ENCODE results near the gene MRNIP. TPM values are rescaled to one million over a fixed set of nuclear protein-coding genes. Genes with fewer than 3 reads are reported as not detected.

Gene MRNIP
- total RNA-seq (2022; extraction: Qiagen RNA extraction; ENCODE audit: low read depth): 15.8 to 22.9 TPM (median 20.0 TPM) in 5 replicates

DNA sequence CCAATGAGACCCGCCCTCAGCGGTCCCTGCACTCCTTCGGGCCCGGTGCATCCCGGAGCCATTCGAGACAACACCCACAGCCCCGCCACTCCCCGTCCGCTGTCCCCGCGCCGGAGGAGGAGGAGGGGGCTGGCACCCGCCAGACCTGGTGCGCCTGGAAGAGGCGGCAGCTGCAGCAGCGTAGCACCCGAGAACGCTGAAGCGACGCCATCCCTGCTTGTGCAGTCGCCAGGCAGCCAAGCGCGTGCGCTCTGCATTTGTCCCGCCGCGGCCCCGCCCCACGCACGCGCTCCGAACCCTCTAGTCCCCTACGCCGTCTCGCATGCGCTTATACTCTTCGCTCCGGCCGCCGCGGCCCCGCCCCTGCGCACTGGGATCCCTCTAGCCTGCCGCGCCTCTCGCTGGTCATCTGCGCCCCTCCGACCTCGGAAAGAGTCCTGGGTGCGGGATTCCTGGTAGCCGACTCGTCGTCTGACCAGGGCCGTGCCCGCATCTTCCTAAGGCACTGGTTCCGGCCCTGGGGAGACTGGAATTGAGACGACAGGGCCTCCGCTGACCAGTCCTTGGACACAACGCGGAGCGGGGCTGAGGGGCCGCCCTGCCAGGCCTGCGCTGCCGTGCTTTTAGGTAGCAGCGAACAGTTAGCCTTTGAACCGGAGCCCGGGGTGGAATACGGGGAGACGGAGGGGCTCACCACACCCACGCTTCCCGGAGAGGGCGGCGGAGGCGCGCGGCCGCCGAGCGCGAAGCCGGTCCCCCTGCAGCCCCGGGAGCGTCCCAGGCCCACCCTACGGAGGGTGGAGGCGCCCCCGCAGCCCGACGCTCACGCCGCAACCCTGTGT lies at the start of gene MRNIP:
MRNIP (minus strand) TSS at position 232 of the 842 bp plus-strand sequence; CDS start at position 211, 21 bp downstream.

DNA sequence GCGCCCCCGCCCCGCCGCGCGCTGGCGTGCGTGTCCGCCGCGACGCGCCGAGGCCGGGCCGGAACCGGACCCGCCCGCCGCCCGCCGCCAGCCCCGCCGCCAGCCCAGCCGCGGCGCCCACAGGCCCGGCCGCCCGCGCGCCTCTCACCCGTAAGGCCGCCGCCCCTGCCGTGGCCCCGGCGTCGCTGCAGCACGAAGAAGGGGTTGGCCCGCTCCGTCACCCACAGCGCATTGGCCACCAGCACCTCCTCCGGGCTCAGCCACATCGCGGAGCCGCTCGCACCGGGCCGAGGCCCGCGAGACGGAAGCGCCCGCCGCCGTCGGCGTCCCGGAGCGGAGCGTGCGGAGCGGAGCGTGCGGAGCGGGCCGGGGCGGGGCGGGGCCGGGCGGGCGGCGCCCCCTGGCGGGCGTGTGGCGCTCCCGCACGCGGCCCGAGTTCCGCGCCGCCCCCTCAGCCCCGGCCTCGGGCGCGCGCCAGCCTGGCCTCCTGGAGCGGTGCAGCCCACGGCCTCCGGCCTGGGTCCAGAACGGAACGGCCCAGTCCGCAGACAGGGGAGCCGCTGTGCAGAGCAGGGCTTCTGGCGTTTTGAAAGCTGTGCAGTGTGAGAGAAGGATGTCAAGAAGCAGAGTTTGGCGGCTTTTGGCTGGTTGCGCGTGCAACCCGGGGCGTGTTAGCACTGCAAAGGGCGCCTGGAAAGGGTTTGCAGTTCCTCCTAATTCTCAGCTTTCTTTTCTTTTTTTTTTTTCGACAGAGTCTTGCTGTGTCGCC lies 49.1 kb upstream of the MRNIP start, which contains the start of gene TBC1D9B:
TBC1D9B (minus strand) TSS at position 342 of the 769 bp plus-strand sequence; CDS start at position 266, 76 bp downstream.

GRCh38 chr5:179820483-179821297 lies 37.9 kb downstream of the MRNIP start, which contains the start of gene SQSTM1:
SQSTM1 (plus strand) TSS chr5:179820905; CDS start chr5:179820937, 32 bp downstream.

GRCh38 chr5:179806250-179807048 lies 52.2 kb downstream of the MRNIP start, which contains the start of gene MGAT4B:
MGAT4B (minus strand) TSS chr5:179806866; CDS start chr5:179806583, 283 bp downstream.

DNA sequence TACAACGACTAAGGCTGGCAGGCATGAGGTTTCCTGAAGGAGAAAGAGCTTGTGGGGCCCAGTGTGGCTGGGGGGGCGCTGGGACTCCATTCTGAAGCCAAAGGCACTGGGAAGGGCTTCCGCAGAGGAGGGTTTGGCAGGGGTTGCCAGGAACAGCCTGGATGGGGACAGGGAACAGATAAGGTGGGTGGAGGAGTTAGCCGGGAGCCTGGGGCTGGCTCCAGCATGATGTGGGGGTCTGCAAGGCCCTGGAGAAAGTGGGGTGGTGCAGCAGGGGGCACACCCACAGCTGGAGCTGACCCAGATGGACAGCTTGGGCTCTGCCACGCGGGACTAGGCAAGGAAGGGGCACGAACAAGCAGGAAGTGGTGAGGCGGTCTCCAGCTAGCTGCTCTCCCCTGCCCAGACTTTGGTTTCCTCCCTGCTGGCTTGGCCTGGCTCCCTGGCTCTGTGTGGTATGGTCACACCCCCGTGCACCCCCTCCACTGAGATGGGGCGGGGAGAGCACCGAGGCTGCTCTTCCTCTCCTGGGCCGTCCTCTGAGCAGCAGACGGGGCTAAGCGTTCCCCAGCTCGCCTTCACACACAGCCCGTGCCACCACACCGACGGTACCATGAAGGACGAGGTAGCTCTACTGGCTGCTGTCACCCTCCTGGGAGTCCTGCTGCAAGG lies 65.0 kb downstream of the MRNIP start, which contains the start of gene LTC4S:
LTC4S (plus strand) TSS at position 519 of the 672 bp plus-strand sequence; CDS start at position 614, 95 bp downstream.

Other genes starting within 250 kb of the MRNIP start
- 453 to 606 TPM (median 478 TPM) in 5 replicates for gene HNRNPH1, start 235.1 kb downstream of the MRNIP start, total RNA-seq (2022; extraction: Qiagen RNA extraction; ENCODE audit: low read depth)
- gene CBY3, start 177.8 kb downstream of the MRNIP start, total RNA-seq (2022; extraction: Qiagen RNA extraction; ENCODE audit: low read depth): not detected in 5 replicates
- 323 to 373 TPM (median 352 TPM) in 5 replicates for gene CANX, start 159.8 kb downstream of the MRNIP start, total RNA-seq (2022; extraction: Qiagen RNA extraction; ENCODE audit: low read depth)
- gene MAML1, start 126.0 kb downstream of the MRNIP start, total RNA-seq (2022; extraction: Qiagen RNA extraction; ENCODE audit: low read depth): 15.6 to 20.4 TPM (median 18.1 TPM) in 5 replicates
- gene LTC4S, start 64.8 kb downstream of the MRNIP start, total RNA-seq (2022; extraction: Qiagen RNA extraction; ENCODE audit: low read depth): 0.32 to 0.72 TPM (median 0.35 TPM) in 3 of 5 replicates, not detected in the others
- 180 to 221 TPM (median 207 TPM) in 5 replicates for gene MGAT4B, start 52.0 kb downstream of the MRNIP start, total RNA-seq (2022; extraction: Qiagen RNA extraction; ENCODE audit: low read depth)
- 870 to 1,460 TPM (median 931 TPM) in 5 replicates for gene SQSTM1, start 37.9 kb downstream of the MRNIP start, total RNA-seq (2022; extraction: Qiagen RNA extraction; ENCODE audit: low read depth)
- gene TBC1D9B, start 49.1 kb upstream of the MRNIP start, total RNA-seq (2022; extraction: Qiagen RNA extraction; ENCODE audit: low read depth): 52.3 to 68.8 TPM (median 65.7 TPM) in 5 replicates
- gene RNF130, start 212.9 kb upstream of the MRNIP start, total RNA-seq (2022; extraction: Qiagen RNA extraction; ENCODE audit: low read depth): 36.3 to 47.7 TPM (median 44.6 TPM) in 5 replicates